Stimulated activated CD4-positive, alpha-beta T cell treated with anti-CD3 and anti-CD28 coated beads, Interleukin-15, amount 100 ng/mL, for 48 hours (primary cell): ENCODE measurements around the gene ZBTB49.
"Not testable (repeated sequence)": the region's sequence is repeated elsewhere in the genome, so short reads cannot be mapped to it uniquely, and the experiment has no call there.

Experiments
- DNase-seq, 2 donors: peaks; one replicate each; pipeline ENCODE4 v3.0.0-alpha.2; 2020; ENCODE audit warnings: low read depth in 2 of 2

Gene ZBTB49, protein sequence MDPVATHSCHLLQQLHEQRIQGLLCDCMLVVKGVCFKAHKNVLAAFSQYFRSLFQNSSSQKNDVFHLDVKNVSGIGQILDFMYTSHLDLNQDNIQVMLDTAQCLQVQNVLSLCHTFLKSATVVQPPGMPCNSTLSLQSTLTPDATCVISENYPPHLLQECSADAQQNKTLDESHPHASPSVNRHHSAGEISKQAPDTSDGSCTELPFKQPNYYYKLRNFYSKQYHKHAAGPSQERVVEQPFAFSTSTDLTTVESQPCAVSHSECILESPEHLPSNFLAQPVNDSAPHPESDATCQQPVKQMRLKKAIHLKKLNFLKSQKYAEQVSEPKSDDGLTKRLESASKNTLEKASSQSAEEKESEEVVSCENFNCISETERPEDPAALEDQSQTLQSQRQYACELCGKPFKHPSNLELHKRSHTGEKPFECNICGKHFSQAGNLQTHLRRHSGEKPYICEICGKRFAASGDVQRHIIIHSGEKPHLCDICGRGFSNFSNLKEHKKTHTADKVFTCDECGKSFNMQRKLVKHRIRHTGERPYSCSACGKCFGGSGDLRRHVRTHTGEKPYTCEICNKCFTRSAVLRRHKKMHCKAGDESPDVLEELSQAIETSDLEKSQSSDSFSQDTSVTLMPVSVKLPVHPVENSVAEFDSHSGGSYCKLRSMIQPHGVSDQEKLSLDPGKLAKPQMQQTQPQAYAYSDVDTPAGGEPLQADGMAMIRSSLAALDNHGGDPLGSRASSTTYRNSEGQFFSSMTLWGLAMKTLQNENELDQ

DNA sequence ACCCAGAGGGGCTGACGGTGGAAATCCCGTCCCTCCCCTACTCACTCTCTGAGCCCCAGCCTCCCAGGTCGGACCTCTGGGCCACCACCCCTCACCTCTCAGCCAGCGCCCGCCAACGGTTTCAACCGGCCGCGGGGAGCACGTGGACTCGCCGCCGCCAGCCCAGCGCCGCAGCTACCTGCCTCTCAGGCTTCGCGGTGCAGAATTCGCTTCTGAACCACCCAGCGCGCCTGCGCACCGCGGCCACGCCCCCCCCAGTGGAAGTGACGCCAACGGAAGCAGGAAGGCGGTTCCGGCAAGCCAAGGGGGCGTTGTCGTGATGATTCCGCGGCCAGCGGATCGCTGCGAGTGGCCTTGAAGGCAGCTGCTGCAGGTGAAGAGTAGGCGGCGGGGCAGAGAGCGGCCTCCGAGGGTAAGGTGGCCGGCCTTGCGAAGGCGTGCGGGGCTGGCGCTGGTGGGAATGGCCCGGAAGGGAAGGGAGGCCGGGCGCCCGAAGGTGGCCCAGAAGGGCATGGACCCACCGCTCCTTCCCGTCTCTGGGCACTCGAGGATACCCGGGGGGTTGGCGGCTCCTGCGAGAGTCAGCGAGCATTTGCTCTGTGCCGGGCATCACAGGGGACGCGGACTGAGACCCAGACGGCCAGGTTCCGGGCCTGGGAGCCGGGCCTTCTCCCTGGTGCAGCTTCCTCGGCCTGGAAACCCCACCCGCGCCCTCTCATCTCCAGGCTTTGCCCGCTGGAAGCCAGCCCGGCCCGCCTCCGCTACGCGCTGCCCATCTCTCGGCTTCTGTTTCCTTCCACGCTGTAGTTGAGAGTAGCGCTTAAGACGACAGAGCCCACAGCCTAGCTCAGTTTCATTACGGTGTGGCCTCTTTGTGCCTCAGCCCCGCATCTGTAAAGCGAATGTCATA, at the start of gene ZBTB49, which contains the start of gene LYAR:
Gene ZBTB49, plus strand, starts transcription at position 311 of the 910 bp plus-strand sequence. CDS start 9,695 bp downstream, outside the sequence.
Gene LYAR, minus strand, starts transcription at position 214 of the 910 bp plus-strand sequence. CDS start 6,412 bp downstream, outside the sequence.
- peak; percentile 89 to 93 for DNase-seq

DNA sequence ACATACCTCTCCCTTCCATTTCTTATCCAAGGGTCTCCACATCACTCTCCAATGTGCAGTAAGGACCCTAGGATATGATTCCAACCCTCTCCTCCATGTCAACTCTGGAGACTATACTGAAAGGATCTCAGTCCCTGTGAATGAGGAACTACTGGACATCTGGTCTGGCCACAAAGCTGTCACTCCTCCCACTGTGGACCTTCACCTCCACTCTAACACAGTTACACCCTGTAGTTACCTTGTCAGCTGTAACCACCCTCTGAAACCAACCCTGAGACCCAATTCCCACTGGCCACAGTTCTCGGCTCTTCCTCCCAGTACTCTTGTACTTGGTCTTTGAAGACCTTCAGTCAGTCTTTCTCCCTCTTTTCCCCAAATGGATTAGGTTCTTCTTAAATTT, 44.9 kb upstream of the ZBTB49 start:
- DNase-seq = no peak

DNA sequence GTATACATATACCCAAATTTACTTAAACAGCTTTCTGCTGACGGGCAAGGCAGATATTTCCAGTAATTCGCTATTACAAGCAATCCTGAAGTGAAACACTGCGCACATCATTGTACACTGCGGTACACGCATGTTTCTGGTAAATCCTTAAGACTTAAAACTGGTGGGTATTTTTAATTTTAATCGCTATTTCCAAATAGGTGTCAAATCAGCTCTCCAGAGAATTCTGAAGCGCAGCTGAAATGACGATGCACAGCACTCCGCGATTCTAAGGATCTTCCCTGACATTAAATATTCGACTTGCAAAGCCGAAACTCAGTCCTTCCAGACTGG, 42.4 kb upstream of the ZBTB49 start:
- DNase-seq = no peak

DNA sequence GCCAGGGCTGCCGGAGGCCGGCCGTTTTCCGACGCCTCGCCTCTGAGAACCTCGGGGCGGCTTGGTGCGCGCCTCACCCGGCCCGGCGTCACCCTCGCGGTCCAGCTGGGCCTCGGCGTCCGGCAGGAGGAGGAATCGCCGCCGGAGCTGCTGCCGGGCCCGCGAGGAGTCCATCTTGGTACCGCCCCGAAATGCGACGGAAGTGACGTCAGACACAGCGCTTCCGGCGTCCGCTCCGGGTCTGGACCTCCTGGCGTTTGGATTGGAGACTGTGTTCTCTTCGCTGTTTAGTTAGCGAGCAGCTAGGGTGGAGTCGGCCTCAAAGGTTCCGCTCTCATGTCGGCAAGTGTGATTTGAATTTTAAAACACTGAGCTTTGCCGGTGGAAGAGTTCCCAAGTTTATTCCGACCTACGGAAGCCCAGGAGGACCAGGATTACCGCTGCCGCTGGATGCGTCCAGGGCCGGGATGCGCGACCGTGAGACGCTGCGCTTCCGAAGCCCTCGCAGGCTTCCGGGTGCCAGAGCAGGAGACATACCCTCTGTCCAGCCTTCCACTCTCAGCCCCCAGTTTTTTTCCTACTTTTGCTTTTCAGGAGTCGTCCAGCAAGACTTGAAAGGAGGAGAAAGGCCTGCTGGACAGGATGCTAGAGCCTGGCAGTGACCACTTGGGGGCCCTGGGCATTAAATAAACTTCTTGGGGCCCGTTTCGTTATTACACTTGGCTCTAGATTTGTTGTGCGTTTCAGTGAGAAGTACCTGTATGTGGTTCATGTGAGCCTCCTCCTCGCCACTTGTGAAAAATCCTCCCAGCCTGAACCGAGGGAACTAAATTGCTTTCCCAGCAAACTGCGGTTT, 41.8 kb upstream of the ZBTB49 start, which contains the start of gene TMEM128:
Gene TMEM128, minus strand, starts transcription at position 195 of the 856 bp plus-strand sequence. Its CDS starts 21 bp downstream, at position 174.
- DNase-seq = peak; percentile 86 to 88

DNA sequence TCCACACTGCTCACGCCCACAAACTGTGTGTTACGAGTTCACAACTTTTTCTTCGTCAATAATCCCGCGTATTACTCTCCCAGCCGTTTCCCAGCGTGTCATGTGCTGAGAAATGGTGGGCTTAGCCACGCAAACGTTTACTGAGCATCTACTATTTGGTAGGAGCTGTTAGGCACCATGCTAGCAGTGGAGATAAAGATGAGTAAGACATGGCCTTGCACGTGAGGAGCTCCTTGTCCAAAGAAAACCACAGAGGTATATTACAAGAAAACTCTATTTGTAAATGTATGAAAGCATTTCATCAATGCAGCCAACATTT, 41.2 kb upstream of the ZBTB49 start:
- no peak for DNase-seq

DNA sequence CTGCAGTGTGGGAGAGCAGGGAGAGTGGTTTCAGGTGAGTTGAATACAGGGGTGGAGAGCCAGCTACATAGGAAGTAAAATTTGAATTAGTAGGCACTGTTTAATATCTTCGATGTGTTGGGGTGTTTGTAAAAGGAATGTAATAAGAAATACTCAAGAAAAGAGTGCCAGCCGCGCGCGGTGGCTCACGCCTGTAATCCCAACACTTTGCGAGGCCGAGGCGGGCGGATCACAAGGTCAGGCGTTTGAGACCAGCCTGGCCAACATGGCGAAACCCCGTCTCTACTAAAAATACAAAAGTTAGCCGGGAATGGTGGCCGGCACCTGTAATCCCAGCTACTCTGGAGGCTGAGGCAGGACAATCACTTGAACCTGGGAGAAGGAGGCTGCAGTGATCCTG, 40.7 kb upstream of the ZBTB49 start:
- not testable (repeated sequence) for DNase-seq

DNA sequence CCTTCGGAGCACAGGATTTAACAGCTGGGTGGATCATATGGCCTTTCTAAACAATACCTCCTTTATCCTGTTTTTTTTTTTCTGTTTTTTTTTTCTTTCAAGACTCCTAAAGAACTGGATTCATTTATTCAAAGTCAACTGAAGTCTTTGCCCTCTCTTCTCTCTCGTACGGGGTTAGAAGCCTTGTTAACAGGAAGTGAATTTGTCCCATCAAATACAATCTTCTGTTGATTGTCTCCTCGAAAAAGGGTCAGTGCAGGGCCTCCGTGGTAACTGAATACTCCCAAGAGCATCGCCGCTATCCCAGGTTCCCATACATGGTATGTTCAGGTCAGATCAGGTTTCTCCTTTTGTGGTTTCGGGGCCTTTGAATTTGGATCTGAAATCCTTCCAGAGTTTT, 40.2 kb upstream of the ZBTB49 start:
- no peak for DNase-seq

DNA sequence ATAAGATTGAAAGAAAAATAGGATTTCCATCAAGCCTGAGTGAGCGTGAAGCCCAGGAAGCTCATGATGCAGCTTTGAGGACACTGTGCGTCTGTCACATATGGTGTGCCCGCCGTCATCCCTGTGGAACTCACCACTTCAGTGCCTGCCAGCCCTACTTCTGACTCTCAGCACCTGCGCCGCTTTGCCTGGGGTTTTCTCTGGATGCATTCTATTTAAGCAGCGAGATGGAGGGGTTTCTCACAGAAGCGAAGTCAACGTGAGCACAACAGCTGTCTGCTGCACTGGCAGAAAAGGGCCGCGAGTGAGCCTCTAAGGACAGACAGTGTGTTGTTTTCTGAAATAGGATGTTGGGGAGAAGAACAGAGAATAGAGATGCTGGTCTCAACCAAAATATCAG, 35.9 kb upstream of the ZBTB49 start:
- DNase-seq = no peak

DNA sequence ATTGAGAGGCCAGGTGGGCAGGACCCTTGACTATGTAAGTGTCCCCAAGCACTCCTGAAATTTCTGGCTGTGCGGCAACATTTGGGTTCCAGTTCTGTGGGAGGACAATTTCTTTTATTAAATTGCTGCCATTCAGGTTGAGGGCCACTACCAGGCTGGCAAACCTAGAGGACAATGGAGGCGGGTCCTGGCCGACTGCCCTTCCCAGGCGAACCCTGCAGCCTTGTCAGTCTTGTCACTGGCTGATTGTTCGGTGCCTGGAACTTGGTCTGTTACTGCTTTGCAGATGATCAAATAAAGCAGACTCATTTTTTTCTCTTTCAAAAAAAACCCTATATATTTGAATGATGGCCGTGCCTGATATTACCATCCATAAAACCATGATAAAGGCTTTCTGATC, 35.4 kb upstream of the ZBTB49 start:
- no peak for DNase-seq

DNA sequence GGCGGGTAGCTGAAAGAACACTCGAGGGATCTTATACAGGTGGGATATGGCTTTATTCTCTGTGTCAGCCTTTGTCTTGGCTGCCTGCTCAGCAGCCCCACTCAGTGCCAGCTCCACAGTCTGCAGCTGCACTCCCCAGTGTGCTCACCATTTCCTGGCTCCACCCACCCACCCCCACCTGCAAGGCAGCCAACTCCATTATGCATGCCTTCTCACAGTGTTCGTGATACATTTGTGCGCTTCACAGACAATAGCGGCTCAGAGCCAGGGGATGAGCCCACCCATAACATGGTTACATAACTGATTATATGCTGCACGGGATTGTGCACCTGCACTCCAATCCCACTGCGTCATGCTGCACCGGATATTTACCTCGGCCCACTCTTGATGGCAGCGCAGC, 33.3 kb upstream of the ZBTB49 start:
- no peak for DNase-seq

DNA sequence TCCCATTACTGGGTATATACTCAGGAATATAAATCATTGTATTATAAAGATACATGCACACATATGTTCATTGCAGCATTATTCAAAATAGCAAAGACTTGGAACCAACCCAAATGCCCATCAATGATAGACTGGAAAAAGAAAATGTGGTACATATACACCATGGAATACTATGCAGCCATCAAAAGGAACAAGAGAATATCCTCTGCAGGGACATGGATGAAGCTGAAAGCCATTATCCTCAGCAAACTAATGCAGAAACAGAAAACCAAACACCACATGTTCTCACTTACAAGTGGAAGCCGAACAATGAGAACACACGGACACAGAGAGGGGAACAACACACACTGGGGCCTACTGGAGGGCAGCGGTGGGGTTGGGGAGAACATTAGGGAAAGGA, 32.3 kb upstream of the ZBTB49 start:
- not testable (repeated sequence) for DNase-seq

DNA sequence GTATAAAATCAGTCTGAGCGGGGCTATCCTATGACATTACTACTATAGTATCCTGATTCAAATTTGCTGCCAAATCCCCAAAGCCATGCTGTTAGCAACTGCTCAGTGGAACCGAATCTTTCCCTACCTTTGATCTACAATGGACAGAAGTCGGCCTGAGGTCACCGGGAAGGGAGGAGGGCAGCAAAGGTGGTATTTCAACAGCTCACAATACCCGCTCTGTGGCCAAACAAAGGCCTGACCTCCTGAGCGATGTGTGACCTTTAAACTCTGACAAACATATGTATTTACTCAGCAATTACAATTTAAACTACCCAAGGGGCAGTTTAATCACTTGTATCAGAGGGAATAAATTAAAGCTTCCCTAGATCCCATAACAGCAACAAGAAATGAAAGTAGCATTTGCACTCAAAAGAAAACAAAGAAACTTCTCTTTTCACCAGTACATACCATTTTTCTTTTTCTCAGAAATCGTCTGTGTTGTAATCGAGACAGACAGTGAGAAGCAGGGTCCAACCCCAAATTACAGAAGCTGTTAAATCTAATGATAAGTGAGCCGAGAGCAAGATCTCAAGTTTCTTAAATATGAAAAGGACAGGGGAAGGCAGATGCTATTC, 30.5 kb upstream of the ZBTB49 start:
- DNase-seq = no peak

DNA sequence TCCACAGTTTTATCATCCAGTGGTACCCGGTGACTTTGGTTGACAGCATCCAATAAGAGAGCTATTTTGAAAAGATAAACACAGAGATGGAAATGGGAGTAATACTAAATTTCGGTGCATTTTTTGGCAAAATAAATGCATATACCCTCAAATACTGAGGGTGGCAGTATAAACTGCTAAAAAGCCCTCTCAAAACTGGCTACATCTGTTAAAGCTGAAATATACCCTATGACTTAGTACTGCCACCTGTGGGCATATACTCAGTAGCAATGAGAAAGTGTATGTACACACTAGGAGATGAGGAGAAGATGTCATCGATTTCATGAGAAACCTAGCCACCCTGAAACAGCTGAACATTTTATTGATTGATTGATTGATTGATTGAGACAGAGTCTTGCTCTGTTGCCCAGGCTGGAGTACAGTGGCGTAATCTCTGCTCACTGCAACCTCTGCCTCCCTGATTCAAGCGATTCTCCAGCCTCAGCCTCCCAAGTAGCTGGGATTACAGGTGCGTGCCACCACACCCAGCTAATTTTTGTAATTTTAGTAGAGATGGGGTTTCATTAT, 29.8 kb upstream of the ZBTB49 start:
- no peak for DNase-seq

DNA sequence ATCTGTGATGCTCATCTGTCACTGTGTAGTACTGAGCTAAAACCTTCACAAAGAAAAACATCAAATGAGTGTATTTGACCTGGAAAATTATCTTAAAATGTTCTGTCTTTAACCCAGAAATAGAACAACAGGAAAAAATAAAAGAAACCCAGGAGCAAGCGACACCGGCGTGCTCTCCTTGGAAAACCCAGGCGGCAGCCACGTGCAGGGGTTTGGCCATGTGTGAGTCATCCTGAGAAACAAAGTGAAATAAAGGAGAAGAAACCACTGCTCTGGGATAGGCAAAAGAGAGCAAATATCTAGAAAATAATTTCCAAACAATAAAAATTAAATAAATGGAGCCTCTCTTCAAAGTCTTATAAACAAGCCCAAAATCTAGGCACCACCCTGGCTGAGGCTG, 22.1 kb upstream of the ZBTB49 start:
- no peak for DNase-seq

DNA sequence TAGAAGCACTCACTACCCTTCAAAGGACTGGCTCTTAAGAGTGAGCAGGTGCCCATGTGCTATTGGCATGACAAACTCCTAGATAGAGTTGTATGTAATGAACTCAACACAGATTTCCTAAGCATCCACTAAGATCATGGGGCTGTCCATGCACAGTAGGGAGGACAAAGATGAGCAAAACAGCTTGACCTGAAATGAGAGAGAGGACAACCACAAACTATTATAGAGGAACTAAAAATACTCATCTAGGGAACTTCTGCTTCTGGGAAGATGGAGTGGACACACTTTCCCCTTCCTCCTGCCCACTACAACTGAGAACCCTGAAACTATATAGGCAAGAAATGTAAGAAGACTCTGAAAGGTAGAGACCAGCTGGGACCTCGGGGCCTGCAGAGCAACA, 21.3 kb upstream of the ZBTB49 start:
- DNase-seq = no peak

DNA sequence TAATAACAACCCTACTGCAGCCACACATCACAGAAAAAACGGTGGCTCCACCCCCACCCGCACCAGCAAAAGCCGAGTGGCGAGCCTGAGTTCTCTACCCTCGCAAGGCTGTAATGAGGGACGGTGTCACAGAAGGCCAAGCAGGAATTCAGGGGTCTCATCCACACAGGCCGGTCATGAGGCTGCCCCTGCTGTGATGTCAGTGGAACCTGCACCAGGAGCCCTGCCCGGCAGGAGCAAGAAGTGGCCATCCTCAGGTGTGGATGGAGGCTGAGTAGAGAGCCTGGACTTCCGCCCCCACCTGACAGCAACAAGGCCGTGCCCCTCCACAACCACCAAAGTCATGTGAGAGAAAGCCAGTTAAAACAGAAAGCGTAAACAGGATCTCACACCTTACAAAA, 20.7 kb upstream of the ZBTB49 start:
- DNase-seq = no peak

DNA sequence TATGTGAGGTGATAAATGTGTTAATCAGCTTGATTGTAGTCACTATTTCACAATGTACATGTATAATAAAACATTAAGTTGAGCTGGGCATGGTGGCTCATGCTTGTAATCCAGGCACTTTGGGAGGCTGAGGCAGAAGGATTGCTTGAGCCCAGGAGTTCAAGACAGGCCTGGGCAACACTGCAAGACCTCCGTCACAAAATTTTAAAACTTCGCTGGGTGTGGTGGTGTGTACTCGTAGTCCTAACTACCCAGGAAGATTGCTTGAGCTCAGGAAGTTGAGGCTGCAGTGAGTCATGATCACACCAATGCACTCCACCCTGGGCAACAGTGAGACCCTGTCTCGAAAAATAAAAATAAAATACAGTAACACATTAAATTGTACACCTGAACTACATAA, 20.2 kb upstream of the ZBTB49 start:
- DNase-seq = no peak

DNA sequence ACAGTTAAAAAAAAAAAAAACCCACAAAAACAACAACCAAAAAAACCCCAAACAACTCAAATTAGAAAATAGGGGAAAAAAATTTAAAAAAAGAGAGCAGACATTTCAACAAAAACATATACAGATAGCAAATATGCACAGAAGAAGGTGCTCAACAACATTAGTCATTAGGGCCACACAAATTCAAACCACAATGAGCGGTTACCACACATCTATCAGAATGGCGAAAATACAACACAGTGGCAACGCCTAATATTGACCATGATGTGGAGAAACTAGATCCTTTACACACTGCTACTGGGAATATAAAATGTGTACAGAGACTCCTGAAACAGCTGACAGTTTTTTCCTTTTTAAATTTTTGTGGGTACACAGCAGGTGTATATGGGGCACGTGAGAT, 19.5 kb upstream of the ZBTB49 start:
- no peak for DNase-seq

DNA sequence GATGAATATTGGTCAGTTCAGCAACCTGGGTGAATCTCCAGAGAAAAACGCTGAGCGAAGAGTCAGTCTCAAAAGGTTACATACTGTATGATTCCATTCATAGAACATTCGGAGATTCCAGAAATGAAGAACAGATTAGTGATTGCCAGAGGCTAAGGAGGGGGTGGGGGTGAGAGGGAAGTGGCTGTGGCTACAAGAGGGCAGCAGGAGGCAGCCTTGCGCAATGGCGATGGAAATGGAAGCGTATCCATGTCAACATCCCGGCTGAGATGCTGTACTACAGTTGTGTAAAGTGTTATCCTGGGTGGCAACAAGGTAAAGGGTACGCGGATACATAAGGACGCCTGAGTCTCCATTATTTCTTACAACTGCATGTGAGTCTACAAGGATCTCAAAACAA, 18.1 kb upstream of the ZBTB49 start:
- DNase-seq = no peak

DNA sequence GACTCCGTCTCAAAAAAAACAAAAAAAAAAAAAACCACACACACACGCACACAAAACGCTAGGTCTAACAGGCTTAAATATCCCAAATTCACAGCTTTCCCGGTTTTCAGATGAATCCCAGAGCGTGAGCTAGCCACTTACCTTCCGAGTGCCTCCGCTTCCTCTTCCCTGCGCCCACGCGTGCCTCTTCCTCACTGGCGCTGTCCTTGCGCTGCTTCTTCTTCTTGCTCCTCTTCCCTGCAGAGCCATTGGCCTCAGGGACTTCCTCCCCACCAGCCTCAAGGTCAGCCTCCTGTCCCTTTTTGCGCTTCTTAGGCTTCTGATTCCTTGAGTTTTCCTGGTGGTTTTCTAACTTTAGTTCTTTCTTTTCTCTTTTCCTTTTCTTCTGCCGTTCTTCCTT, 15.8 kb upstream of the ZBTB49 start:
- DNase-seq = no peak
